ENCODE data around the gene KCTD5.

KCTD5 gene

DNA sequence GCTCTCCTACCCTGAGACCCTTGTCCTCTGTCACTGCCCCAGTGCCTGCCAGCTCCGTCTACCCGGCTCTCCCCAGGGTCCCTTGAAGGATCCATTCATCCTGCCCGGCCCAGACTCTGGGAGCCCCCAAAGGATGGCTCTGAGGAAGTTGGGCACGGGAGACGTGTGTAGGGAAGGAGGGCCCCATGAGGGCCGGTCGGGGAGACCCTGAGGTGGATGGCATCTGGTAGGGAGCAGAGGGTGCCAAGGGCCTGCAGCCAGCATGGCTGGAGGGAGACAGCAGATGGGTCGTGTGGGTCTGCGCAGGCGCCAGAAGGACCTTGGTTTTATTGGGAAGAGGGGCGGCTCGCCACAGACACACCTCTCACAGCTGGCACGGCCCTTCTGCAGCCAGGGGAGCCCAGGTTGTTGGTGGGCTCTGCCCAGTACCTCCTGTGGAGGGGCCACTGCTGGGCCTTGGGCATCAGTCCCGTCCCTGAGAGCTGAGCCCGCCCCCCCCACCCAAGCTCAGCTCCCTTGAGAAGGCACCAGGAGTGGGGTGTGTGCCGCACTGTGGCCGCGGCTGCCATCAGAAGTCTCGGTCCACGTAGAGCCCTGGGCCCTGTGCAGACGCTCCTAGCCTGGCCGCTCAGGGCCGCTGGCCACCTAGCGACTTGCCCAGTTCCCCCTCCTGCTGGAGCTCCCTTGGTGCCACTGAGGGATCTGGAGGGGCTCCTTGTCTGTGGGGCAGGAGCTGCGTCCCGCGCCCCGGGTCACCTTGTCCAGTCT, 16.0 kb downstream of the KCTD5 start:
- no peak for DNase-seq

- DNase-seq: no peak
Observed at GRCh38 chr16:2698965-2699750, 16.8 kb downstream of the KCTD5 start.

DNA sequence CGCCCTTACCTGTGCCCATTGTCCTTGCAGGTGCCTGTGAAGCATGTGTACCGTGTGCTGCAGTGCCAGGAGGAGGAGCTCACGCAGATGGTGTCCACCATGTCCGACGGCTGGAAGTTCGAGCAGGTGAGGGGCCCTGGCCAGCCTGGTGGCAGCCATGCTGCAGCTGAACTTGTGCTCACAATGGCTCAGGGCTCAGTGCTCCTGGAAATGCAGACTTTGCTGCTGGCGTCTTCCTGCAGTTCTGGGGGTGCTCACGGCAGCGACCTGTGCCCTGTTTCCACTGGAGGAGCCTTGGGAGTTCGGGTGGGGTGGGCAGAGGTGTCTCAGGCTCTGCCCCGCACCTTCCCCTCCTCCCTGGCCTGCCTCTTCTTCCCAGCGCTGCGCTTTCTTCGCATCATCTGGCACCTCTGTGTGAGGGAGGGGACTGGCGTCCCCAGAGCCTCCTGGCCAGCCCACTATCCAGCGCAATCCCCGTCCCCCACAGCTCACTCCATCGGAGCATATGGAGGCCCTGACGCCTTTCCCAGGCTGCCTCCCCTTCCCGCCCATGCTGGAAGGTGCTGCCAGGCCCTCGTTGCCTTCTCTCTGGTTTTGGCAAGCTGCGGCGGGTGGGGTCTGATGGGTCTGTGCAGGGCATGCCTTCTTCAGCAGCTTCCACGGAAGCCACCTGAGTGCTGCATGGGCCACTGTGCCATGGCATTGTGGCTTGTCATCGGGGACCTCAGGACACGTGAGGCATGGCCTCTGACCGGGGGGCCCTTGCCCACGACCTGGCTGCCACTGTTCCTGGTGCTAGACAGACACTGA, 17.7 kb downstream of the KCTD5 start:
- no peak for DNase-seq

- DNase-seq: no peak
Observed at GRCh38 chr16:2700786-2701185, 18.5 kb downstream of the KCTD5 start.

- DNase-seq: no peak
Observed at GRCh38 chr16:2701272-2701671, 18.9 kb downstream of the KCTD5 start.

GRCh38 chr16:2701713-2702437, 19.6 kb downstream of the KCTD5 start:
- DNase-seq: no peak

- DNase-seq: no peak
Observed at GRCh38 chr16:2702438-2702825, 20.1 kb downstream of the KCTD5 start.

DNA sequence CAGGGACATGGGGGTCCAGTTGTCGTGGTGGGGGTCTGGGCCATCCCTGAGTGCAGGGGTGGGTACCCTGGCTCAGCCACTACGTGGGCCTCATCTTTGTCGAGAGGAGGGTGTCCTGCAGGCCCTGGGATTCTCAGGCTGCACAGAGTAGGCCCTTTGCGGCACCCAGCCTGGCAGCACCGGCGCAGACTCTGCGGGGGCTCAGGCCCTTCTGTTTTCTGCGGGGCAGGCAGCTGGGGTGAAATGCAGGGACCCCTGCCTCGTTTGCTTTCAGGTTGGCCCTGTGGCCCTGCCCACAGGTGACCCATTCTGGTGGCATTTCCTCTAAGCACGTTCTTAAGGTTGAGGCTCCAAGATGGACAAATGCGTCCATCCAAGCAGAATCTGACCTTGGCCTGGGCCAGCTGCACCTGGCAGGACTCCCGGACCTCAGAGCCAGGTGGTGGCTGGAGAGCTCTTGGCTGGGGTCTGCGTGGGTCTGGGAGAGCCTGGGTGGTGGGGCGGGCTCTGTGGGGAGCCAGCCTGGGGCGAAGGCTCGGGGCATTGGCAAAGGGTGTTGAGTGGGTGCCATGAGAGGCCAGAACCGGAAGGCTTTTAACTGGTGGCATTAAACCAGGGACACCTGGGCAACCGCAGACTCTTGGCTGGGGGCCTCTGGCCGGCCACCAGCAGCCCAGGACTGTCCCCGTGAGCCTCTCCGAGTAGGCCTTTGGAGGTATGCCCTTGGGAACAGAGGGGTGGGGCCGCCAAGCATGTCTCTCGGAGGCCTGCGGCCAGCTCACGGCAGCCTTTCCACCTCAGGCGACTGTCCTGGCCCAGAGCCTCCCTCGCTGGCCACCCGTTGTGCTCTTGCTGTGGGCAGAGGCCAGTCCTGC, 20.8 kb downstream of the KCTD5 start:
- no peak for DNase-seq

- no peak for DNase-seq
Observed at GRCh38 chr16:2704166-2704982, 22.1 kb downstream of the KCTD5 start.

GRCh38 chr16:2704983-2705275, 22.6 kb downstream of the KCTD5 start:
- no peak for DNase-seq

DNA sequence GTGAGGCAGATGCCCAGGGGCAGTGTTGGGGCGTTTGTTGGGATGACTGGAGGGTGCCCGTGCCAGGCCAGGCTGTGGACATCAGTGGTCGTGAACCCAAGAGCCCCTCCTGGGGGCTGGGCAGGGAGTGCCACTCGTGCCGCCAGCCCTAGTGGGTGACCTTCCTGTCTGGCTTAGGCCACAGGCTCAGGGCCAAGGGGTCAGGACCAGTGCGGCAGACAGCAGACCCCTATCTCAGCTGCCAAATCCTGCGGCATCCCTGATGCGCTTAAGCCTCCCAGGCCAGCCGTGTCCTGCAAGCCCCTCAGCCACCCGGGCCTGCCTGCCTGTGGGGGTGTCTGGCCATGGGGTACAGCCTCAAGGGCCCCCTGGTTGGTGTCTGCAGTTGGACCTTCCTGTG, 23.0 kb downstream of the KCTD5 start:
- no peak for DNase-seq

- no peak for DNase-seq
Observed at GRCh38 chr16:2706085-2706484, 23.8 kb downstream of the KCTD5 start.

DNA sequence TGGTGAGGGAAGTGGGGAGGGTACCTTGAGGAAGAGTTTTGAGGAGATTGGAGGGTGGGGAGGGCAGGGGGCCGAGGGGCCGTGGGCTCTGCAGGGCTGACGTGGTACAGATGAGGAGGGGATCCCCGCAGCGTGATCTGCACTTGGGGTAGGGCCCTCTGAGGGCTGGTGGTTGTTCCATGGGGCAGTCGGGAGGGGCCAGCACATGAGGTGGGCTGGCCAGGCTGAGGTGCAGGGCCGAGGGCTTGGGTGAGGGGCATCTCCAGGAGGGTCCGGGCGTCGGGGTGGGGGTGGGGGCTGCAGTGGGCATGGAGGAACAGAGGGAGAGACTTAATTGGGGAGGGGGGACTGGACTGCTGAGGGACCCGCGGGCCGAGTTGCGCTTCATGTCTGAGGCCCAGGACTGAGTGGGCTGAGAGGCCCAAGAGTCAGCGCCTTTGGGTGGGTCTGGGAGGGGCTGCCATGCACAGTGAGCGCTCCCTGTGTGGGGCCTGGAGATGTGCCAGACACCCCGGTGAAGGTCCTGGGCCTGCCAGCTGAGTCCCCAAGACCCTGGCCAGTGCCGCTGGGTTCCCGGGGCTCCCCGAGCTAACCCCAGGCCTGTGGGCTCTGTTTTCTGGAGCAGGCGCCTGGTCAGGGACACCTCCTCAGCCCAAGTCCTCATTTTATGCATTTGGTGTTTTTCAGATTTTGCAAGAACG, 24.4 kb downstream of the KCTD5 start:
- no peak for DNase-seq

GRCh38 chr16:2707368-2708289, 25.3 kb downstream of the KCTD5 start:
- no peak for DNase-seq

GRCh38 chr16:2708290-2708639, 25.9 kb downstream of the KCTD5 start:
- no peak for DNase-seq

DNA sequence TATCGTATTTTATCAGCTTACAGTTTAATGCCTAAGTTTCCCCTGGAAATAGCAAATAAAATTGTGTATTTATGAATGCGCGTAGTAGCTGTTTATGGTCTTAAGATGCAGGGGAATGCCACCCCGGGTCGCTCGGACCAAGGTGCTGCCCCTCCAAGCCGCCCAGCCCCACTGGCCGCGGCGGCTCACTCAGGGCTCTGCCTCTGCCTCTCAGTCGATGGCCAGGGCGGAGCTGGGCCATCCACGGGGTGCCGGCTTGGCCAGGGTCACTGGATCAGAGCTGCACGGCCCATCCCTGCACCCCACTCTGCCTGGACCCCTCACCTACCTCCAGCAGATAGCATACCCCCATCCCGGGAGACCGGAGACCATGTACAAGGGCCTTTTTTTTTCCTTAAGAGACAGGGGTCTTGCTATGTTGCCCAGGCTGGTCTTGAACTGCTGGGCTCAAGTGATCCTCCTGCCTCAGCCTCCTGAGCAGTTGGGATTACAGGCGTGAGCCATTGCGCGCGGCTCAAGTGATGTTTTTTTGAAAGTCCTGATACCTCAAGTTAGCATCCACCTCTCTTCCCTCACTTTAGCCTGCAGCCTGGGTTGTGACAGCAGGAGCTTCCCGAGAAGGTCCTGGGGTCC, 26.7 kb downstream of the KCTD5 start:
- no peak for DNase-seq

- no peak for DNase-seq
Observed at GRCh38 chr16:2709588-2709984, 27.3 kb downstream of the KCTD5 start.

DNA sequence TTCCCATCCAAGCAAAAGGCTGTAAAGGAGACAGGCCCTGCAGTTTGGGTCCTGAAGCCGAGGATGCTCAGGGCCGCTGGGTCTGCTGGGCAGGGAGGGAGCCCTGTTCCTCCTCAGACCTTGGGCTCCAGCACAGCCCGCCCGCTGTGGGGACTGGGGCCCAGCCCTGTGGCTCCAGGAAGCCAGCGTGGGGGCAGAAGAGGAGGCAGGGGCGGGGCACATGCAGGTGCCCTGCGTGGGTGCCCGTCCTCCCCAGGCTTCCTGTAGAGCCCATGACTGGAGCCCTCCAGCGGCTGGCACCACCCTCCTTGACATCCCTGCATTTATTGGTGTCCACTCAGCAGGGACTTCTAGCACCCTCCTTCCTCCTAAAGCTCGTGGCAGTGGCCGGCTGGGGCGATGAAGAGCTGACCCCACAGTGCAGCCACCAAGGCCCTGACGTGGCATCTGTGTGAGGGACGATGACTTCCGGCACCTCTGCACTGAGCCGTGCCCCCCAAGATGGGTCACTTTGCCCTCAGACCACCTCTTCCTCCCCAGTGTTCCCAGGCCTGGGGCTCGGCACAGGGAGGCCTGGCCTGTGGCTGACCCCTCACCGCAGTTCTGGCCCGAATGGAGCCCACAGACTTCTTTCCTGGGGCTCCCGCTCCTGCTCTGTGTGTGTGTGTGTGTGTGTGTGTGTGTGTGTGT, 27.8 kb downstream of the KCTD5 start:
- no peak for DNase-seq

Data from NCI-H1105 treated with DMSO at 0.1 percent for 48 hours (cell line).